Ishikawa (cell line): ENCODE data around the gene KCNG2.

ENCODE experiments used
- CEBPB ChIP-seq: IDR thresholded peaks from 2 replicates; pipeline ENCODE4 v1.6.1; 2012
- CREB1 ChIP-seq: IDR thresholded peaks from 2 replicates; pipeline ENCODE4 v1.6.1; 2012; ENCODE audit warnings: low read depth
- EGR1 ChIP-seq: IDR thresholded peaks from 2 replicates; pipeline ENCODE4 v1.6.1; 2012
- EP300 ChIP-seq: IDR thresholded peaks from 2 replicates; pipeline ENCODE4 v1.6.1; 2012; ENCODE audit warnings: borderline replicate concordance
- FOXM1 ChIP-seq: IDR thresholded peaks from 2 replicates; pipeline ENCODE4 v1.6.1; 2012; ENCODE audit warnings: low read depth, borderline replicate concordance
- NFIC ChIP-seq: IDR thresholded peaks from 2 replicates; pipeline ENCODE4 v1.6.1; 2012
- RAD21 ChIP-seq: IDR thresholded peaks from 2 replicates; pipeline ENCODE4 v1.6.1; 2012; ENCODE audit warnings: low read depth
- REST ChIP-seq: IDR thresholded peaks from 2 replicates; pipeline ENCODE4 v1.6.1; 2012; ENCODE audit warnings: low read depth, mild to moderate bottlenecking
- TAF1 ChIP-seq: IDR thresholded peaks from 2 replicates; pipeline ENCODE4 v1.6.1; 2012; ENCODE audit warnings: low read depth, mild to moderate bottlenecking
- TCF12 ChIP-seq: IDR thresholded peaks from 2 replicates; pipeline ENCODE4 v1.6.1; 2012; ENCODE audit warnings: low read depth
- TEAD4 ChIP-seq: IDR thresholded peaks from 2 replicates; pipeline ENCODE4 v1.6.1; 2012
- YY1 ChIP-seq: IDR thresholded peaks from 2 replicates; pipeline ENCODE4 v1.6.1; 2012; ENCODE audit warnings: low read depth
- ZBTB7A ChIP-seq: IDR thresholded peaks from 2 replicates; pipeline ENCODE4 v1.6.1; 2012; ENCODE audit warnings: low read depth
- TF ChIP-seq, protein P1 (sequence below): IDR thresholded peaks from 2 replicates; pipeline ENCODE4 v1.6.1; 2012
- TF ChIP-seq, protein P2 (sequence below): IDR thresholded peaks from 2 replicates; pipeline ENCODE4 v1.6.1; 2012

The KCNG2 gene

GRCh38 chr18:79826966-79827365 lies 29.2 kb downstream of the KCNG2 start:
- TF ChIP-seq RAD21 (peak; percentile 22; the same call in 1 of the 2 replicates), NFIC (no peak)

GRCh38 chr18:79828258-79828657 lies 30.5 kb downstream of the KCNG2 start:
- TF ChIP-seq REST (no peak), TCF12 (no peak), ZBTB7A (no peak), EP300 (no peak), YY1 (no peak), RAD21 (no peak), CREB1 (no peak), TAF1 (no peak)

GRCh38 chr18:79829136-79829854 lies 31.6 kb downstream of the KCNG2 start:
- TF ChIP-seq, protein P1, sequence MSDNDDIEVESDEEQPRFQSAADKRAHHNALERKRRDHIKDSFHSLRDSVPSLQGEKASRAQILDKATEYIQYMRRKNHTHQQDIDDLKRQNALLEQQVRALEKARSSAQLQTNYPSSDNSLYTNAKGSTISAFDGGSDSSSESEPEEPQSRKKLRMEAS = no peak
- TF ChIP-seq CREB1 (no peak), REST (no peak), TCF12 (no peak), NFIC (no peak), YY1 (no peak)

DNA sequence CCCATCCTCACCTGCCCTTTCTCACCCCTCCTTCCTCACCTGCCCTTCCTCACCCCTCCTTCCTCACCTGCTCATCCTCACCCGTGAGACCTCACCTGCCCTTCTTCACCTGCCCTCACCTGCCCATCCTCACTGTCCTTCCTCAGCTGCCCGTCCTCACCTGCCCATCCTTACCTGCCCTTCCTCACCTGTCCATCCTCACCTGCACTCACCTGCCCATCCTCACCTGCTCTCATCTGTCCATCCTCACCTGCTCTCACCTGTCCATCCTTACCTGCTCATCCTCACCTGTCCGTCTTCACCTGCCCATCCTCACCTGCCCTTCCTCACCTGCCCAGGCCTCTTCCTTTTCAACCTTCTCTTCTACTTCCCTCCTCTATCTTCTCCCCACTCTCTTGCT lies 34.4 kb downstream of the KCNG2 start:
- TF ChIP-seq TEAD4 = no peak
- TF ChIP-seq EP300 = no peak
- TF ChIP-seq EGR1 = no peak
- TF ChIP-seq ZBTB7A = no peak

DNA sequence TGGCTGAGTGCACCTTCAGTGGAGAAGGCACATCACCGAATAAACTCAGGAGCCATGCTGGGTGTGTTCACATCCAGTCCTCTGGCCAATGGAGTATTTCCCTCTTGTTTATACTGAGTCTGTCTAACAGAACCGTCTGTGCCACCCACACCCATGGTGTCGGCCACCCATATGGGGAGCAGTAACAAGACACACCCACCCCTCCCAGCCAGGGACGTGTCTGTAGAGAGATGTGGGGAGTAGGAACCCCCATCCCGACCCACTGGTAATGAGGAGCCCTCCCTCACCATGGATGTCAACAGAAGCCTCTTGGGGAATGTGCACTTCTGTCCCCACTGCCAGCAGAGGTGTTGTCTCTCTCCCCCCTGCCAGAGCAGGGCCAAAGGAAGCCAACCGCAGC lies 37.1 kb downstream of the KCNG2 start:
- TF ChIP-seq CEBPB (no peak), TEAD4 (no peak), ZBTB7A (no peak), EP300 (no peak), REST (no peak), FOXM1 (no peak), TAF1 (no peak), EGR1 (no peak), RAD21 (no peak), TCF12 (no peak), YY1 (no peak), NFIC (no peak), CREB1 (no peak)
- TF ChIP-seq, protein P2, sequence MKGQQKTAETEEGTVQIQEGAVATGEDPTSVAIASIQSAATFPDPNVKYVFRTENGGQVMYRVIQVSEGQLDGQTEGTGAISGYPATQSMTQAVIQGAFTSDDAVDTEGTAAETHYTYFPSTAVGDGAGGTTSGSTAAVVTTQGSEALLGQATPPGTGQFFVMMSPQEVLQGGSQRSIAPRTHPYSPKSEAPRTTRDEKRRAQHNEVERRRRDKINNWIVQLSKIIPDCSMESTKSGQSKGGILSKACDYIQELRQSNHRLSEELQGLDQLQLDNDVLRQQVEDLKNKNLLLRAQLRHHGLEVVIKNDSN = no peak
- TF ChIP-seq, protein P1 = no peak

DNA sequence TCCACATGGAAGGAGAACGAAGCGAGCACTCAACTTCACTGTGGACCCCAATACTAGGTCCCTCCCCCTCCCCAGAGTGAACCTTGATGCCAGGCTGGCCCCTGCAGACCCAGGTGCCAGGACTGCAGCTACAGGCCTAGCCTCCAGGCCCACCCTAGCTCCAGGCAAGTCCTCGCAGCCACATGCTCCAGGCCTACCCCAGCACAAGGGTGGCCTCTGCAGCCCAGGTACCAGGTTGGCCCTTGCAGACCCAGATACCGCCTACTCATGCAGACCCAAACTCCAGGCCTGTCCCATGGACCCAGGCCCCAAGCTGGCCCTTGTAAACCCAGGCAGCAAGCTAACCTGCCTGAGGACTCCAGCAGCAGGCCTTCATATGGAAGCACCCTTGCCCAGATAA lies 44.2 kb downstream of the KCNG2 start:
- TF ChIP-seq NFIC (no peak), RAD21 (no peak), CEBPB (no peak), REST (no peak), TCF12 (no peak), TAF1 (no peak), EGR1 (no peak), YY1 (no peak), EP300 (no peak), TEAD4 (no peak), CREB1 (no peak), ZBTB7A (no peak), FOXM1 (no peak)
- TF ChIP-seq, protein P1 = no peak
- TF ChIP-seq, protein P2 = no peak
